NCI-H345 (cell line): ENCODE measurements around the gene CD248.

Source experiments
- DNase-seq: peaks from one replicate; lab custom pipeline; 2025; lab: John Stamatoyannopoulos, UW

The CD248 gene

GRCh38 chr11:66275984-66276612 is 40.7 kb downstream of the CD248 start:
- DNase-seq, result no peak

- DNase-seq, result no peak
Measured at GRCh38 chr11:66275396-66275795, 41.4 kb downstream of the CD248 start.

GRCh38 chr11:66274219-66274618 is 42.6 kb downstream of the CD248 start:
- DNase-seq, result no peak

DNA sequence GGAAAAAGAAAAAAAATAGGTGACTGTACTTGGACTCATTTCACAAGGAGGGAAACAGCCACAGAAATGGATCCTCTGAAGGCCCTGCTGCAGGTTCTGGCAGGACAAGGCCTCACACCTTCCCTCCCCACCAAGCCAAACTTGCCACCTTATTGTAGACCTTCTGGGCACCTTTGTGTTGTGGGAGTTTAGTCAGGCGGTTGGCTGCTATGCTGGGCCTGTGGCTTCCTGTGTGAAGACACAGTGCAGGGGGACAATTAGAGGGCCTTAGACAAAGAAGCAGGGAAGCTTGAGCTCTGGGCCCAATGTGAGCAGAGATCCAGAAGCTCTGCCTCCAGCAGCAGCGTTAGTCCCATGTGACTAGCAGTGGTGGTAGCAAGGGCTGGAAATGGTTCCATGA is 44.2 kb downstream of the CD248 start:
- DNase-seq, result no peak

DNA sequence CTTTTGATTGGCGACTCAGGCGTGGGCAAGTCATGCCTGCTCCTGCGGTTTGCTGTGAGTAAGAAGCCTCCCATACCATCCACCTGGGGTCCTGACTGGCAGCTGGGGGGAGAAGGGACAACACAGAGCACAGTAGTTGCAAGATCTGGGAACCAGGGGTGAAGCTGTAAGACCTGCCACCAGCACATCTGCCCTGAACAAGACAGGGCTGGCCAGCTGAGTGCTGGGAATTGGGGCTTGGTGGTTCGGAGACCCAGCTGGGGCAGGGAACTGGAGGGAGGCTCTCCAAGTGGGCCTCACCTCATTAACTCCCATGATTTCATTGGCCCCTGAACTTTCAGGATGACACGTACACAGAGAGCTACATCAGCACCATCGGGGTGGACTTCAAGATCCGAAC is 45.0 kb downstream of the CD248 start:
- DNase-seq, result no peak

GRCh38 chr11:66268952-66269905 is 47.6 kb downstream of the CD248 start:
- DNase-seq, result no peak

DNA sequence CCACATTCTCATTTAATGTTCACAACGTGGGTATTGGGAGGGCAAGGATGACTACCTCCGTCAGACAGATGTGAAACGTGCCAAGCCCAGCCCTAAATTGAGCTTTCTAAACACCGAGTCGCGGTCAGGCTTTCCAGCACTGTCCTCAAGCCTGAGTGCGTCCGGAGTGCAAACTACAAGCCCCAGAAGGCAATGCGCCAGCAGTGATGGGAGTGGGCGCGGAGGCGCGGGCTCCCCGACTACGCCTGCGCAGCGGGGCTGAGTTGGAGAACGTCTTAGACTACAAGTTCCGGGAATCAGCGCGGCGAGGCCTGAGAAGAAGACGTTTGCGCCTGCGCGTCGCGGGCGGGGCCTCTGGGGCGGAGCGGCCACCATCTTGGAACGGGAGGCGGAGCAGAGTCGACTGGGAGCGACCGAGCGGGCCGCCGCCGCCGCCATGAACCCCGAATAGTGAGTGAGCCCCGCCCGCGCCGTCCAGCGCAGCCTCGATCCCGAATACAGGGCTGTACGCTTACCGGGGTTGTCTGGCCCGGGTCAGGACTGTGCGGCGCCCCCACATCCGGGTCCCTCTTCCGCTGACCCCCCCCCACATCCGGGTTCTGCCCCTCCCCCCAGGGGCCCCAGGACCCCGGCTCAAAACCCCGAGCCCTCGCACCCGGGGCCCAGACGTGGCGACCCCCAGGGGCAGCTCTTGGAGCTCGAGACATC is 48.4 kb downstream of the CD248 start, which contains the start of gene RAB1B:
Gene RAB1B (plus strand): TSS at position 396 of the 708 bp plus-strand sequence. CDS start 41 bp downstream, at position 437.
- DNase-seq, result peak; percentile 99

DNA sequence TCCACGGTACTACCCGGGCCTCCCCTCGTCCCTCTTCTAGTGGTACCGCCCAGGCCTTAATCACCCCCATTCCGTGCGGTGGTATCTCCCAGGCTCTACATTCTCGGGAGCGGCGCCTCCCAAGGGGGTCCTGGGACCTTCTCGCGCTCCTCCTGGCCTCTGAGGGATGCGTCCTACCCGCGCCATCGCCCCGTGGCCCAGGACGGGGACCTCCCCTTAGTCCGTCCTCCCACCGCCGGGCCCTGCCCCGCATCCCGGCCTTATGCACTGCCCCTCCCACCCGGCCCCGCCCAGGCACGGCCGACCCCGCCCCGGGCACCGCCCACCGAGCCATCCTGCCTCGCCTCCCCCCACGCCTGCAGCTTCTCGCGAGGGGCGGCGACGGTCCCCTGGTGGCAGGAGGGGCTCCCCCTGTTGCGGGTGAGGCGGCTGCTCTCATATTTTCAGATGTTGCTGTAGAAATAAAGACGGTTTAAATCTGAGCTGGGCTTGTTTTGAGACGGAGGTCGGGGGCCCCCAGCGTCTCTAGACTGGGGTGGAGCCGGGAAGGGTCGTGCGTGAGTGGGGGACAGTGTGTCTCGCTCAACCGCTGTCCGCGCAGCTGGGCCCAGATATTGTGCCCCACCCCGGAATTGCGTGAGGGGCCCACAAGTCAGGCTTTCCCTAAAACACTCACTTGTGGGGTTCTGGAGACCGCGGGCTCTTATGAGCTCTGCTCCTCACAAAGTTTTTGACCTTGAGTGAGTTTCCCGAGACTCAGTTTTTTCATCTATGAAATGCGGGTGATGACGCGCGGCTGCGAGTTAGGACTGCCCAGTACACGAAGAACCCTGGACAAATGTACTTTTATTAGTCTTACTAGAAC is 49.2 kb downstream of the CD248 start:
- DNase-seq, result peak; percentile 76

DNA sequence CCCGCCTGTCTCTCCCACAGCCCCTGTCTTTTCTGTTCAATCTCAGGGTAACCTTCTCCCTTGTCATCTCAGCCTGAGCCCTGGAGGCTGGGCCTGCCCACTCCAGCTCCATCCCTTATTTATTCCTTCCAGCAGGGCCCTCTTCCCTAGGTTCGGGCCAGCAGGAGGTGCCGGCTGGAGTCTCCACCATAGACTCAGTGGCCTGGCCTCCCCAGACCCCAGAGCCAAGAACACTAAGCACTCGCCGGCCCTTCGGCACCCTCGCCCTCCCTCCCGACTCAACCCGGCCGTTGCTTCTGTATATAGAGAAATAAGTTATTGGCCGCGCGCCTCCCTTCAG is 49.8 kb downstream of the CD248 start:
- no peak for DNase-seq

DNA sequence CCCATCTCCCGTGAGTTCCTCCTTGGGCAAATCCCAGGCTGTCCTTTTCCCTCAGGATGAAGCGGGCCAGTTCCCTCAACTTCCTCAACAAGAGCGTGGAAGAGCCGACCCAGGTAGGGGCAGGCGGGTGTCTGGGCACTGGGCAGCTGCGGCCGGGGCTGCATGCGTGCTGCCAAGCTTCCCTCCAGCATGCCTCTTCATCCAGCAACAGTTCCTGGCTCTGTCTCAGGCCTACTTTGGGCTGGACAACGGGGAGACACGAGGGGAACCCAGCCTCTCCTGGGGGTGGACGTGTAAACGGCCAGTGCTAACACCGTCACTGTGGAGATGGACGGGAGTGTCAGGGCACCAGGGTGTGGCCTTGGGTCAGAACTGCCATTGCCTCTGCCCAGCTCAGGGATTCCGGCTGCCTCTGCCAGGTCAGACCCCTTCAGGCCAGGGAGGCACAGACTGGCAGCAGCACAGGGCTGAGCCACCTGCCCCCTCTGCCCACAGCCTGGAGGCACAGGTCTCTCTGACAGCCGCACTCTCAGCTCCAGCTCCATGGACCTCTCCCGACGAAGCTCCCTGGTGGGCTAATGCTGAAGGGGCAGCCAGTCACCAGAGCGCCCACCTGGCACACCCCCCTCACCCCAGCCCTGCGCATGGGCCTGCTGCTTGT is 50.3 kb downstream of the CD248 start:
- no peak for DNase-seq

- no peak for DNase-seq
Measured at GRCh38 chr11:66265531-66266377, 51.1 kb downstream of the CD248 start.

GRCh38 chr11:66264914-66265313 is 51.9 kb downstream of the CD248 start:
- no peak for DNase-seq
